Activated CD8-positive, alpha-beta memory T cell treated with anti-CD3 and anti-CD28 coated beads, Interleukin-2, amount 50 U/mL, for 1 hour (primary cell): ENCODE data around the gene MRNIP.
"Not testable (repeated sequence)": the region's sequence is repeated elsewhere in the genome, so short reads cannot be mapped to it uniquely, and the experiment has no call there.

ENCODE experiments used
- DNase-seq: peaks from one replicate; pipeline ENCODE4 v3.0.0-alpha.2; 2020; ENCODE audit errors: extremely low read depth

The MRNIP gene

DNA sequence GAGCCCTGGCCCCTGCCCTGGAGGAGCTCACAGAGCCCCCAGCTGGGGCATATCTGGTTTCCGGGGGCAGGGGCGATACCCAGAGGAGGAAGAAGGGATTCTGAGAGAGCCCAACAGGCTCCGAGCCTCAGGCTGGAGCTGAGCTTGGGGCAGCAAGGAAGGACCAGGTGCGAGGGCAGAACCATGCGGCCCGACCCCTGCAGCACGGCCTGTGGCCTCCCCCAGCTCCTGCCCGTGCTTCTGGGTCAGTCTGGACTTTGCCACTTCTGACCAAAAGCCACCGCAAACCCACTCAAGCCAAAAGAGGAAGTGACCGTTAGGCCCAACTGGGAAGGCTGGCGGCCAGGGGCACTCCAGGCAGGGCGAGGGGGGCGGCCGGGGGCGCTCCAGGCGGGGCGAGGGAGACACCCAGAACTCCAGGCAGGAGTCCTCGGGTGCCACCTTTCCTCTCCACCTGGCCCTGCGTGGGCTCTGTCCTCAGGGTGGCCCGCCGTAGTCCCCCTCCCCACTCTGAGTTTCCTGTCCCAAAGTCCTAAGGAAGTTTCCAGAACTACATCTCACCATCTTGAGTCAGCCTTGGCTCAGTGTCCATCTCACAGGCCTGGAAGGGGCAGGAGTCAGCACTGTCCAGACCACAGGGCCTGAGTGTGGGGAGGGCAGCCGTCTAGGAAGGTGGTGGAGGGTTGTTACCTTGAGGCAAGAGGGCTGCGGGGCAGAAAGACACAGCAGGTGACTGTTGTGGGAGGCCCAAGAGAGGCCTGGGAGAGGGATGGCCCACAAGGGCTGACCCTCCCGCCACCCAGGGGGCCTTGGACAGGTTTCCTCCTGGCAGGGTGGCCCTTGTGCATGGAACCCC lies 65.8 kb downstream of the MRNIP start:
- no peak for DNase-seq

DNA sequence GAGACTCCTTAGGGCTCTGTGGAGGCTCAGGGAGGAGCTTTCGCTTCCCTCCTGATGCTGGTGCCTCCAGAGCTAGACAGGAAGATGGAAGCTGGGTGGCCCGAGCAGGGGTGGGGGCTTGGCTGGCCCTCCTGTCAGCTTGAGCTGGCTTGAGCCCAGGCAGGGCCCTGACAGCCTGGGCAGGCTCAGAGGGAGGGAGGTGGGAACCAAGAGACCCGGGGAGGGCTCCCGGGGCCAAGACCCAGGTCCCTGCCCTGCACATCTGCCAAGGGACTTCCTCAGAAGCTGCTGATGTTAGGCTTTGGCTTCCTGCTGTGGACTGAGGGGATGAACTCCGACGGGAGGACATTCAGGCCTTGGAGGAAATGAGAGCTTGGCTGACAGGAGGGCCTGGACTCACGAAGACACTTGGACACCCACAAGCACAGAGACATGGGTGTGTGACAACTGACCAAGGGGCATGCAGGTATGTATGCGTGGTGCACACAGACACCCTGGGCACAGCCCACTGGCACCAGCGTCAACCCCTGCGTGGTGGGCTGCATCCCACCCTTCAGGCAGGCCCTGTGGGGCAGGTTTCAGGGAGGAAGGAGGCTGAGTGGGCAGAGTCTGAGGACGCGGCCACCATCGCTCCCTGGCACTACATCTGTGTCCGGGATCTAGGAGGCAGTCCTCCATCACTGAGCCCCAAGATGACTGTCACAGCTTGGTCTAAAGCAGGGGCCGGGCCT lies 66.6 kb downstream of the MRNIP start:
- DNase-seq: no peak

DNA sequence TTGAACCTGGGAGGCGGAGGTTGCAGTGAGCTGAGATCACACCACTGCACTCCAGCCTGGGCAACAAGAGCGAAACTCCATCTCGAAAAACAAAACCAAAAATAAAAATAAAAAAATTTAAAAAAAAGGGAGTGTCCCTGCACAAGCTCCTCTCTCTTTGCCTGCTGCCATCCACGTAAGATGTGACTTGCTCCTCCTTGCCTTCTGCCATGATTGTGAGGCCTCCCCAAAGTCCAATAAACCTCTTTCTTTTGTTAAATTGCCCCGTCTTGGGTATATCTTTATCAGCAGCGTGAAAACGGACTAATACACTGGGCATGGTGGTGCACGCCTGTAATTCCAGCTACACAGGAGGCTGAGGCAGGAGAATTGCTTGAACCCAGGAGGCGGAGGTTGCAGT lies 69.3 kb downstream of the MRNIP start:
- DNase-seq: not testable (repeated sequence)

DNA sequence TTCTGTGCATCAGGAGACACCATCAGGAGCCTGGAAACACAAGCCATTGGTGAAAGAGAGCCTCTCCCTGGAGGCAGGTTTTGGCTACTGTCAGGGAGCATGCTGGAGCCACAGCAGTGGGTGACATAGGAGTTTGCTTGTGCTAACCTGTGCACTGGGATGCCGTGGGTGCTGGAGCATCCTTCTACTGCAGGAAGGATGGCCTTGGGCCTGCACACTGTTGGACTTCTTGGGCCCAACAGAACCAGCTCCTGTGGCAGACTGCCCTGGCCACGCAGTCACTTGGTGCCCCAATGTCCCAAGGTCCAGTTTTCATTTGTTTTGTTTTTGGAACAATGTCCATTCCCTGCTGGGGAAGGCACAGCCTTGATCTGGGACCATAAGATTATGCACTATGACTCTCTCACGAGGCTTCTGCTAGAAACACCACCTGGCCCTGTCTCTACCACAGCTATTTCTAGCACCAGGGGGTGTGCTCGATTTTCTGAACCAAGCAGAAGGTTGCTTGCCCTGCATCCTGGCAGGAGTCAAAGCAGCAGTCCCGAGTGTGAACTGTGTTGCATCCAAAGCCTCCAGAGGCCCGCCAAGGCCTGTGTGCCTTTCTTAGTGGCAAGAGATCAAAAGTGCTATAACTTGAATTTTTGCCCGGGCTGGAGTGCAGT lies 70.3 kb downstream of the MRNIP start:
- no peak for DNase-seq
